HG03378 (cell line): ENCODE results near the gene PSMG3.
"Not testable (repeated sequence)": the region's sequence is repeated elsewhere in the genome, so short reads cannot be mapped to it uniquely, and the experiment has no call there.

Source experiments
- ATAC-seq: cut with Tn5 transposase; IDR thresholded peaks from one replicate; pipeline ENCODE4 v1.9.1; 2021; ENCODE audit warnings: mild to moderate bottlenecking, moderate library complexity; ENCODE audit not compliant: unreplicated experiment

PSMG3 gene

GRCh38 chr7:1536455-1536742 lies 33.4 kb downstream of the PSMG3 start:
- no peak for ATAC-seq

- no peak for ATAC-seq
These were observed 34.0 kb downstream of the PSMG3 start for GRCh38 chr7:1535701-1536454.

GRCh38 chr7:1535100-1535458 lies 34.8 kb downstream of the PSMG3 start:
- no peak for ATAC-seq

- no peak for ATAC-seq
These were observed 35.3 kb downstream of the PSMG3 start for GRCh38 chr7:1534330-1535099.

- no peak for ATAC-seq
These were observed 36.1 kb downstream of the PSMG3 start for GRCh38 chr7:1533547-1534329.

GRCh38 chr7:1533255-1533546 lies 36.6 kb downstream of the PSMG3 start:
- ATAC-seq = no peak

GRCh38 chr7:1532456-1533254 lies 37.2 kb downstream of the PSMG3 start:
- no peak for ATAC-seq

GRCh38 chr7:1531979-1532455 lies 37.8 kb downstream of the PSMG3 start:
- ATAC-seq = no peak

GRCh38 chr7:1531263-1531978 lies 38.4 kb downstream of the PSMG3 start:
- no peak for ATAC-seq

- ATAC-seq = no peak
These were observed 38.9 kb downstream of the PSMG3 start for GRCh38 chr7:1530946-1531262.

GRCh38 chr7:1529383-1530116 lies 40.3 kb downstream of the PSMG3 start:
- ATAC-seq = no peak

- no peak for ATAC-seq
These were observed 43.5 kb downstream of the PSMG3 start for GRCh38 chr7:1526271-1526754.

- ATAC-seq = no peak
These were observed 44.4 kb downstream of the PSMG3 start for GRCh38 chr7:1525409-1525808.

GRCh38 chr7:1523844-1524243 lies 46.0 kb downstream of the PSMG3 start:
- no peak for ATAC-seq

GRCh38 chr7:1523208-1523607 lies 46.6 kb downstream of the PSMG3 start:
- no peak for ATAC-seq

GRCh38 chr7:1521456-1521855 lies 48.4 kb downstream of the PSMG3 start:
- no peak for ATAC-seq

- no peak for ATAC-seq
These were observed 49.1 kb downstream of the PSMG3 start for GRCh38 chr7:1520539-1521234.

GRCh38 chr7:1519322-1519922 lies 50.4 kb downstream of the PSMG3 start:
- not testable (repeated sequence) for ATAC-seq
